ENCODE results near the gene PLP1.

PLP1 gene

DNA sequence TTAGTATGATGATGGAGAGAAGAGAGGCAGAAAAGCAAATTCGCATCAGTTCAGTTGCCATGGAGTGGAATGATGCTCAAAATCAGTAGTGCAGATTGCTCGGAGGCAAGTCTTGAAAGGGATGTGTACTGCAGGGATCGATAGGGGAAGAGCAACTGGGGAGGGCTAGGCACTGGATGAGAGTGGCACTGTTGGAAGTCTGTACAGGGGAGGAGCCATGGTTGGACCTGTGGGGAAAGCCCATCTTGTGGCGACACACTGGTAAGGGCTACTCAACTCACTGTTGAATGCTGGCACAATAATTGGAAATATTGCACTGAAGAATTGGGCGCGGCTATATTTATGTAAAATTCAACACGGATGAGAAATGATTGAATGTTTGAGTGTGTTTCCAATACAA, 54.2 kb downstream of the PLP1 start:
- DNase-seq (ENCODE audit: low read depth): no peak

DNA sequence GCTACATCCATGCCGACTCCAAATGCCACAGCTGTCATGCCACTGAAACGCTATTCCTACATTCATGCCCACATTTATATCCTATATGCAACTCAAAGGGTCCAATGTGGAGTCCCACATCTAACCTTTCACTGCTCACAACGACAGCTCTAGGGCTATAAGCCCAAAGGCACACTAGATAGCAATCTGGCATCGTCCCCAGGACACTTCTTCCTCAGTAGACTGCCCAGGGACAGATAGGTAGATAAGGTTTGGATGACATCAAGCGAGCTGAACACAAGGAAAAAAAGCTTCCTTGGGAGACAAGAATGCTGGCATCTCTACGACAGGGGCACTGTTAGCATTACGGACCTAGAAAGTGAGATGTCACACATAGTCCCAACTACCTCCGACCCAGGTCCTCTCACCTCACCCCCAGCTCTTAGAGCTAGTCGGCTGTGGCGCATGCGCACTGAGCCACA, 54.7 kb downstream of the PLP1 start:
- DNase-seq (ENCODE audit: low read depth): no peak

- DNase-seq (ENCODE audit: low read depth): peak; percentile 14
Observed at GRCh38 chrX:103831803-103832544, 55.3 kb downstream of the PLP1 start, which contains the start of gene RAB9B. Gene RAB9B, minus strand, starts transcription at chrX:103832257. Its CDS starts 6,473 bp downstream, at chrX:103825784.

GRCh38 chrX:103839404-103839803, 62.8 kb downstream of the PLP1 start:
- DNase-seq (ENCODE audit: low read depth): no peak
